NCI-H1417 treated with DMSO at 0.1 percent for 48 hours (cell line): Measurements from ENCODE around the gene NUFIP2.
"Not testable (repeated sequence)": the region's sequence is repeated elsewhere in the genome, so short reads cannot be mapped to it uniquely, and the experiment has no call there.

Experiments used
- DNase-seq: peaks from one replicate; lab custom pipeline; 2025; lab: John Stamatoyannopoulos, UW

NUFIP2 gene

GRCh38 chr17:29293890-29294579 lies at the start of gene NUFIP2:
NUFIP2 (minus strand) TSS chr17:29294148; CDS start chr17:29294059, 89 bp downstream.
- DNase-seq: peak; percentile 97

- DNase-seq: no peak
These were observed 48.3 kb upstream of the NUFIP2 start for GRCh38 chr17:29342158-29342765.

GRCh38 chr17:29341726-29342125 lies 47.8 kb upstream of the NUFIP2 start:
- DNase-seq: no peak

GRCh38 chr17:29339016-29339415 lies 45.1 kb upstream of the NUFIP2 start:
- DNase-seq: not testable (repeated sequence)

GRCh38 chr17:29331708-29332085 lies 37.7 kb upstream of the NUFIP2 start:
- no peak for DNase-seq

GRCh38 chr17:29331075-29331707 lies 37.2 kb upstream of the NUFIP2 start:
- DNase-seq: no peak

GRCh38 chr17:29327412-29327811 lies 33.5 kb upstream of the NUFIP2 start:
- DNase-seq: no peak

- no peak for DNase-seq
These were observed 32.3 kb upstream of the NUFIP2 start for GRCh38 chr17:29326023-29326813.

- no peak for DNase-seq
These were observed 28.4 kb upstream of the NUFIP2 start for GRCh38 chr17:29322363-29322762.

- DNase-seq: no peak
These were observed 9.4 kb upstream of the NUFIP2 start for GRCh38 chr17:29303386-29303785.

GRCh38 chr17:29299031-29299430 lies 5.1 kb upstream of the NUFIP2 start:
- no peak for DNase-seq

- no peak for DNase-seq
These were observed 1.5 kb upstream of the NUFIP2 start for GRCh38 chr17:29295420-29295819.

- DNase-seq: no peak
These were observed 592 bp upstream of the NUFIP2 start for GRCh38 chr17:29294580-29294900.

GRCh38 chr17:29292992-29293889 lies 707 bp downstream of the NUFIP2 start:
- no peak for DNase-seq

- DNase-seq: peak; percentile 34
These were observed 1.6 kb downstream of the NUFIP2 start for GRCh38 chr17:29292071-29292991.

- no peak for DNase-seq
These were observed 2.7 kb downstream of the NUFIP2 start for GRCh38 chr17:29291163-29291752.

- no peak for DNase-seq
These were observed 4.1 kb downstream of the NUFIP2 start for GRCh38 chr17:29289852-29290251.

GRCh38 chr17:29283961-29284360 lies 10.0 kb downstream of the NUFIP2 start:
- DNase-seq: no peak

GRCh38 chr17:29283496-29283895 lies 10.5 kb downstream of the NUFIP2 start:
- no peak for DNase-seq

GRCh38 chr17:29279397-29280070 lies 14.4 kb downstream of the NUFIP2 start:
- DNase-seq: no peak
